ENCODE measurements around the gene TMEM11.

Gene TMEM11

DNA sequence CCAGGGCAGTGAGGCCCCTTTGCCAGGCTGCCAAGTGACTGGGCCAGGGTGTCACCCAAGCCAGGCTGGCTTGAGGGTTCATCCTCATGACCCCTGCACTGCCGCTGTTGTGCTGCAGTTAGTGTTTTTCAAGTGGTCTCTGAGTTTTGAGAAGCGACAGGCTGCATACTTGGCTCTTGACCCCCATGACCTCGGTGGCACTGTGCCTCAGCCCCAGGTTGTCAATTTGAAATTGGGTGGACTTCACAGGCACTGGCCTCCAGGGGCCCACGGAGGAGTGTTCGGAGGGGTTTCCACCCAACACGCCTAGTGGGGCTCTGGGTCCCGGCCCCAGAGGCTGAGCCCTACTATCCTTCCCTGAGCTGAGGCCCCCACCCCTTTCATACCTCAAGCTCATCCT is 44.5 kb downstream of the TMEM11 start:
- ChIA-PET POLR2A (no interaction called here), CTCF (interaction anchor here (1.0 to 1.5 kb wide), 2 partner anchors 21 to 121 kb away, joined by 3 to 4 read pairs; no protein-coding TSS in a partner anchor)
- no peak overlapping the region for H3K27ac ChIP-seq (ENCODE audit: insufficient read depth in 1 of 2, low read depth in 1 of 2, low read length in 2 of 2, poor library complexity in 1 of 2, severe bottlenecking in 2 of 2)
- H3K4me3 ChIP-seq (ENCODE audit: control insufficient read depth in 1 of 7, extremely low read depth in 1 of 7, insufficient read depth in 4 of 7, low read depth in 2 of 7, low read length in 6 of 7): no peak overlapping the region
- H3K27me3 ChIP-seq (replicated peaks in 2 of 5; ENCODE audit: control insufficient read depth in 4 of 5, insufficient read depth in 5 of 5, low read length in 4 of 5): no peaks in the 10 kb centered on the region
- peaks cover 0 to 4% (median 2%) of the 10 kb centered on the region in 4 experiments for H3K4me1 ChIP-seq (ENCODE audit: control extremely low read depth in 1 of 4, control insufficient read depth in 4 of 4, insufficient read depth in 4 of 4, low read length in 3 of 4)
- no peak for DNase-seq
- peaks cover 0 to 20% (median 12%) of the 10 kb centered on the region in 4 experiments for H3K36me3 ChIP-seq (ENCODE audit: control insufficient read depth in 4 of 4, insufficient read depth in 4 of 4, low read length in 3 of 4)
- WGBS (ENCODE audit: insufficient coverage): 92% methylated on average over 6 of the region's 7 CpGs
- no peaks in the 10 kb centered on the region for H3K9me3 ChIP-seq (ENCODE audit: control extremely low read depth in 1 of 5, control insufficient read depth in 4 of 5, insufficient read depth in 2 of 5, low read depth in 1 of 5, low read length in 4 of 5)

DNA sequence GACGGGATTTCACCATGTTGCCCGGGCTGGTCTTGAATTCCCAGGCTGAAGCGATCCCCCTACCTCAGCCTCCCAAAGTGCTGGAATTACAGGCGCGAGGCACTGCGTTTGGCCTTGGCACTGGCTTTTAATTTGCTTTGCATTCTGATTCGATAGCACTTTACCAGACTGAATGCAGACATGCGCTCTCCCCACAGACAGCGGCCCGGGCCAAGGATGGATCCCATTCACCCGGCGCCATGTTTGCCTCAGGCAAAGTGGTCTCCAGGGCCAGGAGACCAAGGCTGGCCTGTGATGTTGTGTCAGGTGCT is 45.5 kb downstream of the TMEM11 start:
- H3K4me1 ChIP-seq (ENCODE audit: control extremely low read depth in 1 of 4, control insufficient read depth in 4 of 4, insufficient read depth in 4 of 4, low read length in 3 of 4): peaks cover 0 to 4% (median 2%) of the 10 kb centered on the region in 4 experiments
- no peak for DNase-seq
- H3K4me3 ChIP-seq (ENCODE audit: control insufficient read depth in 1 of 7, extremely low read depth in 1 of 7, insufficient read depth in 4 of 7, low read depth in 2 of 7, low read length in 6 of 7): no peak overlapping the region
- 97% methylated on average over 12 of the region's 12 CpGs for WGBS (ENCODE audit: insufficient coverage)
- ChIA-PET CTCF (no interaction called here), POLR2A (no interaction called here)
- H3K27me3 ChIP-seq (replicated peaks in 2 of 5; ENCODE audit: control insufficient read depth in 4 of 5, insufficient read depth in 5 of 5, low read length in 4 of 5): no peaks in the 10 kb centered on the region
- H3K27ac ChIP-seq (ENCODE audit: insufficient read depth in 1 of 2, low read depth in 1 of 2, low read length in 2 of 2, poor library complexity in 1 of 2, severe bottlenecking in 2 of 2): no peak overlapping the region
- H3K36me3 ChIP-seq (ENCODE audit: control insufficient read depth in 4 of 4, insufficient read depth in 4 of 4, low read length in 3 of 4): peaks cover 0 to 15% (median 7%) of the 10 kb centered on the region in 4 experiments
- no peaks in the 10 kb centered on the region for H3K9me3 ChIP-seq (ENCODE audit: control extremely low read depth in 1 of 5, control insufficient read depth in 4 of 5, insufficient read depth in 2 of 5, low read depth in 1 of 5, low read length in 4 of 5)

DNA sequence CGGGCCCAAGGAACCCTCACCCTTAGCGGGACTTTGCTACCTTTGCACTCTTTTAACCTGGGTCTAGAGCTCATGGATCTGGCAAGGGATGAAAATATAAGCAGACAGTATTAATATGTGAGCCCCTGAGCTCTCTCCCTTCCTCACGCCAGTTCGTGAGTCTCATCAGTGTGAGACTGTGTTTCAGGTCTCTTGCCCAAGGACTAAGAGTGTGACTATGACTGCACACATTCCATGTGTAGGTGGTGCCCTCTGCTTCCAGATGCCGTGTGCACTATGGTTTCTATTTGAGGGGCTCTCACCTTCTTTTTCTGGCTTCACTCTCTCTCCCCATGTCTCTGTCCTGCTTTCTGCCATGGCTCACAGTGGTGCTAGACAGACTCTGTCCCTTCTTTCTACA is 46.7 kb downstream of the TMEM11 start:
- H3K36me3 ChIP-seq (ENCODE audit: control insufficient read depth in 4 of 4, insufficient read depth in 4 of 4, low read length in 3 of 4): peaks cover 0 to 4% (median 1%) of the 10 kb centered on the region in 4 experiments
- H3K4me3 ChIP-seq (ENCODE audit: control insufficient read depth in 1 of 7, extremely low read depth in 1 of 7, insufficient read depth in 4 of 7, low read depth in 2 of 7, low read length in 6 of 7): no peak overlapping the region
- whole genome bisulfite sequencing (ENCODE audit: insufficient coverage): 94% methylated on average over 4 of the region's 5 CpGs
- no peak for DNase-seq
- ChIA-PET POLR2A (no interaction called here), CTCF (interaction anchor here (0.9 kb wide), 1 partner anchor 23 kb away, joined by 3 read pairs; no protein-coding TSS in a partner anchor)
- H3K27ac ChIP-seq (ENCODE audit: insufficient read depth in 1 of 2, low read depth in 1 of 2, low read length in 2 of 2, poor library complexity in 1 of 2, severe bottlenecking in 2 of 2): no peak overlapping the region
- peaks cover 0 to 4% (median 2%) of the 10 kb centered on the region in 4 experiments for H3K4me1 ChIP-seq (ENCODE audit: control extremely low read depth in 1 of 4, control insufficient read depth in 4 of 4, insufficient read depth in 4 of 4, low read length in 3 of 4)
- H3K9me3 ChIP-seq (ENCODE audit: control extremely low read depth in 1 of 5, control insufficient read depth in 4 of 5, insufficient read depth in 2 of 5, low read depth in 1 of 5, low read length in 4 of 5): no peaks in the 10 kb centered on the region
- no peaks in the 10 kb centered on the region for H3K27me3 ChIP-seq (replicated peaks in 2 of 5; ENCODE audit: control insufficient read depth in 4 of 5, insufficient read depth in 5 of 5, low read length in 4 of 5)

DNA sequence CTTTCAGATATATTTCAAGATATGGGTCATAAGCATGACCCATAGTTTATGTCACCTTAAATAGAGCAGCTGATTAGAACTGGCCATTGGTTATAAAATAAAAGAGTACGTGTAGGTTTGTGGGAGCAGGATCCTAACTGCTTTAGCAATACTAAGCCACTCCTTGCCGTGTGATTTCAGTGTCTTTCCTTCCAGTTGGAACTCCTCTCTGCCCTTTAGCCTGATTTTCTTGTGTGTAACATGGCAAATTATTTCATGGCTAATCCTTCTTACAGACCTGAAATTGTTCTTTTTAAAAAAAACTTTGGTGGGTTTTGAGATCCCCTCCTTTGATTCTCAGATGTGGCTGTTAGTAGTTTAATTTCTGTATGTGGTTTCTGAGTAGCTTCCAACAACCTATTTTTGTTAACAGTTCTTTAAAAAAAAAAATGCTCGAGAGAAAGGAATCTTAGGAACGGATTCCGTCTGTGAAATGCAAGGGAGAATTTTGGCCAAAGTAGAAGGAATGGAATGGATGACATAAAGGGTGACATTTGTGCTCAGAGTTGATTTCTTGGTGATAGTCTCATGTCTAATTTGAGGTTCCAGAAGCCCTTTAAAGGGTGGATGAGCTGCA is 47.3 kb downstream of the TMEM11 start:
- Histone ChIP-seq H3K9me3 (ENCODE audit: control extremely low read depth in 1 of 5, control insufficient read depth in 4 of 5, insufficient read depth in 2 of 5, low read depth in 1 of 5, low read length in 4 of 5) (no peaks in the 10 kb centered on the region), H3K36me3 (ENCODE audit: control insufficient read depth in 4 of 4, insufficient read depth in 4 of 4, low read length in 3 of 4) (peaks cover 0 to 3% (median 0%) of the 10 kb centered on the region in 4 experiments), H3K4me3 (ENCODE audit: control insufficient read depth in 1 of 7, extremely low read depth in 1 of 7, insufficient read depth in 4 of 7, low read depth in 2 of 7, low read length in 6 of 7) (no peak overlapping the region), H3K27me3 (replicated peaks in 2 of 5; ENCODE audit: control insufficient read depth in 4 of 5, insufficient read depth in 5 of 5, low read length in 4 of 5) (no peaks in the 10 kb centered on the region), H3K27ac (ENCODE audit: insufficient read depth in 1 of 2, low read depth in 1 of 2, low read length in 2 of 2, poor library complexity in 1 of 2, severe bottlenecking in 2 of 2) (no peak overlapping the region), H3K4me1 (ENCODE audit: control extremely low read depth in 1 of 4, control insufficient read depth in 4 of 4, insufficient read depth in 4 of 4, low read length in 3 of 4) (peaks cover 0 to 4% (median 2%) of the 10 kb centered on the region in 4 experiments)
- POLR2A ChIA-PET: no interaction called here
- WGBS (ENCODE audit: insufficient coverage): 92% methylated on average over 3 of the region's 5 CpGs
- CTCF ChIA-PET: interaction anchor here (0.8 to 0.9 kb wide), 3 partner anchors 12 to 47 kb away, joined by 3 read pairs; no protein-coding TSS in a partner anchor
- DNase-seq: no peak

DNA sequence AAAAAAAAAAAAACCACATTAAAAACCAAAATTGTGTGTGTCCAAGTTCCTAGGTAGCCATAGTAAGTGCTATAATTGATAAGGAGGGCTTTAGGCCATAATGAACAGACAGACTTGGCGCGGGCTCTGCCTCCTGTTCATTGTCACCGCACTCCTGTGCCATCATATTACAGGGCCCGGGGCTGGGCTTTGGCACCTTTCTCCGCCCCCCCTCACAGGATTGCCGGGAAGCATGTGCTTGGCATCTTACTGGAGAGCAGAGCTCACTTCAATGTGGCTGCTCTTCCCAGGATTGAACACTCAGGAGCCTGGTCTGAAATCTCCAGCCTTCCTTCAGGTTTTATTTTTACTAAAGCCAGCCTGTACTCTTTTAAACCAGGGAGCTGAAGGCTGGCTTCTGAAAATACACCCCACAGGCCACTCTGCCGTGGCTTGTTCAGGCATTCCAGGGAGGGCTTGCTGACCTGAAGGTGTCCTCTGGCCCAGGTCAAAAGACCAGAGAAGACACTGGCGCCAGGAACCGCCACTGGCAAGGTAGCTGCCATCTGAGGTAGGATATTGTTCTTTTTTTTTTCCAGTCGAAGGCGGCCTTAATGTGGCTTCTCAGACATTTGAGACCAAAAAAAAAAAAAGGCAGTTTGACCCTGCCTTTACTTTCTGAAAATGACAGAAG is 47.9 kb downstream of the TMEM11 start:
- no peak for DNase-seq
- no peak overlapping the region for H3K4me3 ChIP-seq (ENCODE audit: control insufficient read depth in 1 of 7, extremely low read depth in 1 of 7, insufficient read depth in 4 of 7, low read depth in 2 of 7, low read length in 6 of 7)
- 100% methylated on average over 10 of the region's 11 CpGs for WGBS (ENCODE audit: insufficient coverage)
- H3K9me3 ChIP-seq (ENCODE audit: control extremely low read depth in 1 of 5, control insufficient read depth in 4 of 5, insufficient read depth in 2 of 5, low read depth in 1 of 5, low read length in 4 of 5): no peaks in the 10 kb centered on the region
- CTCF ChIA-PET: interaction anchor here (0.8 to 0.9 kb wide), 2 partner anchors 11 to 47 kb away, joined by 3 read pairs; no protein-coding TSS in a partner anchor
- POLR2A ChIA-PET: no interaction called here
- H3K36me3 ChIP-seq (ENCODE audit: control insufficient read depth in 4 of 4, insufficient read depth in 4 of 4, low read length in 3 of 4): peaks cover 0 to 3% (median 0%) of the 10 kb centered on the region in 4 experiments
- peaks cover 0 to 4% (median under 1%) of the 10 kb centered on the region in 4 experiments for H3K4me1 ChIP-seq (ENCODE audit: control extremely low read depth in 1 of 4, control insufficient read depth in 4 of 4, insufficient read depth in 4 of 4, low read length in 3 of 4)
- H3K27ac ChIP-seq (ENCODE audit: insufficient read depth in 1 of 2, low read depth in 1 of 2, low read length in 2 of 2, poor library complexity in 1 of 2, severe bottlenecking in 2 of 2): no peak overlapping the region
- no peaks in the 10 kb centered on the region for H3K27me3 ChIP-seq (replicated peaks in 2 of 5; ENCODE audit: control insufficient read depth in 4 of 5, insufficient read depth in 5 of 5, low read length in 4 of 5)

DNA sequence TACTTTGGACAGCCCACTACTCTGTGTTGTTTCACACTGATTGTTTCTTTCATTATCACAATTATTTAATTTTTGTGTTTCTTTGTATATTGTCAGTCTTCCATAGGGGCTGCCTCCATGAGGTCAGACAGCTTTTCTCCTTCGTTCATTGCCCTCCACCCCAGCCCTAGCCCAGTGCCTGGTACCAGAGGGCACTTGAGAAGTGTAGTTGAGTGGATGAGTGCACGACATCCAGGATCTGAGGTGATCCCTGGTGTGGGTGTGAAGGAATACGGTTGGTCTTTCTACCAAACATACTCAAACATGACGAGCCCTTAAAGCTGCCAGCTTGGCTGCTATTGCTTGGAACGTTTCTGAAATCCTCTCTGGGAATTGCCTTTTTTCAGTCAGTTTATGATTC is 49.3 kb downstream of the TMEM11 start:
- H3K9me3 ChIP-seq (ENCODE audit: control extremely low read depth in 1 of 5, control insufficient read depth in 4 of 5, insufficient read depth in 2 of 5, low read depth in 1 of 5, low read length in 4 of 5): no peaks in the 10 kb centered on the region
- DNase-seq: no peak
- peaks cover 0 to 3% (median 0%) of the 10 kb centered on the region in 4 experiments for H3K36me3 ChIP-seq (ENCODE audit: control insufficient read depth in 4 of 4, insufficient read depth in 4 of 4, low read length in 3 of 4)
- POLR2A ChIA-PET: no interaction called here
- CTCF ChIA-PET: no interaction called here
- no peak overlapping the region for H3K4me3 ChIP-seq (ENCODE audit: control insufficient read depth in 1 of 7, extremely low read depth in 1 of 7, insufficient read depth in 4 of 7, low read depth in 2 of 7, low read length in 6 of 7)
- no peaks in the 10 kb centered on the region for H3K4me1 ChIP-seq (ENCODE audit: control extremely low read depth in 1 of 4, control insufficient read depth in 4 of 4, insufficient read depth in 4 of 4, low read length in 3 of 4)
- H3K27me3 ChIP-seq (replicated peaks in 2 of 5; ENCODE audit: control insufficient read depth in 4 of 5, insufficient read depth in 5 of 5, low read length in 4 of 5): no peaks in the 10 kb centered on the region
- no peak overlapping the region for H3K27ac ChIP-seq (ENCODE audit: insufficient read depth in 1 of 2, low read depth in 1 of 2, low read length in 2 of 2, poor library complexity in 1 of 2, severe bottlenecking in 2 of 2)
- WGBS (ENCODE audit: insufficient coverage): 94% methylated on average over 2 of the region's 5 CpGs

DNA sequence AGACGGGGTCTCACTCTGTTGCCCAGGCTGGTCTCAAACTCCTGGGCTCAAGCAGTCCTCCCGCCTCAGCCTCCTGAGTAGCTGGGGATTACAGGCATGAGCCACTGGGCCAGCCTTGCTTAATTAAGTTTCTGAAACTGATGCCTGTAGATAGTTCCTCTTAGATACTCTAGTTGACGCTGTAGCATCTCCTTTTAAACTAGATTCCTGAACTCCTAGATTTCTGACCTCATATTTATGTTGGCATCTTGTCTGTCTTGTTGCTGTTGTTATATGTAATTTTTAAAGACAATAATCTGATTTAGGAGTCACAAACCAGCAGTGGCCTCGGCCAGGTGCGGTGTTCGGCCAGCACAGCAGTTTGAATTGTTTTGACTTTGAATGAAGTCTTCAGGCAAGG is 49.7 kb downstream of the TMEM11 start:
- Histone ChIP-seq H3K9me3 (ENCODE audit: control extremely low read depth in 1 of 5, control insufficient read depth in 4 of 5, insufficient read depth in 2 of 5, low read depth in 1 of 5, low read length in 4 of 5) (no peaks in the 10 kb centered on the region), H3K27me3 (replicated peaks in 2 of 5; ENCODE audit: control insufficient read depth in 4 of 5, insufficient read depth in 5 of 5, low read length in 4 of 5) (no peaks in the 10 kb centered on the region), H3K4me1 (ENCODE audit: control extremely low read depth in 1 of 4, control insufficient read depth in 4 of 4, insufficient read depth in 4 of 4, low read length in 3 of 4) (no peaks in the 10 kb centered on the region), H3K4me3 (ENCODE audit: control insufficient read depth in 1 of 7, extremely low read depth in 1 of 7, insufficient read depth in 4 of 7, low read depth in 2 of 7, low read length in 6 of 7) (no peak overlapping the region), H3K27ac (ENCODE audit: insufficient read depth in 1 of 2, low read depth in 1 of 2, low read length in 2 of 2, poor library complexity in 1 of 2, severe bottlenecking in 2 of 2) (no peak overlapping the region), H3K36me3 (ENCODE audit: control insufficient read depth in 4 of 4, insufficient read depth in 4 of 4, low read length in 3 of 4) (peaks cover 0 to 3% (median 0%) of the 10 kb centered on the region in 4 experiments)
- whole genome bisulfite sequencing (ENCODE audit: insufficient coverage): 90% methylated on average over 5 of the region's 6 CpGs
- ChIA-PET CTCF (interaction anchor here (0.9 to 1.3 kb wide), 4 partner anchors 9 to 44 kb away, joined by 3 to 4 read pairs (median 3); no protein-coding TSS in a partner anchor), POLR2A (no interaction called here)
- DNase-seq: no peak
